IMR-90 (cell line): ENCODE results near the gene MIPEP. TPM values are rescaled to one million over a fixed set of nuclear protein-coding genes. Genes with fewer than 3 reads are reported as not detected.
A peak's percentile ranks its signal among the peaks of the same experiment; 100 is the strongest.

ENCODE experiments used
- ATAC-seq: fragments of 200-7000 bp; cut with Tn5 transposase; 2 replicates; pipeline ENCODE4 v1.9.1; 2020; ENCODE audit warnings: low read depth, mild to moderate bottlenecking, moderate library complexity
- BruUV-seq: library from RNA; stranded (reverse); fragments of 400-500 nt; replicated peaks from 2 replicates; lab custom pipeline; 2021; lab: Mats Ljungman, UMichigan
- CTCF ChIA-PET: fragments of 300-600 bp; formaldehyde crosslinking; extraction: SDS; loops from one replicate; lab custom pipeline; 2021; ENCODE audit warnings: antibody characterized with exemption; lab: Yijun Ruan, JAX
- POLR2A ChIA-PET: fragments of 300-600 bp; sonication (Branson Sonifier 250); formaldehyde crosslinking; loops from one replicate; lab custom pipeline; 2022; ENCODE audit warnings: antibody characterized with exemption; ENCODE audit not compliant: unreplicated experiment; lab: Charles Lee
- DNase-seq: peaks from one replicate; pipeline ENCODE4 v3.0.0; 2013
- H2AFZ ChIP-seq: replicated peaks from 2 replicates; pipeline ENCODE3; 2013; ENCODE audit warnings: low read length, mild to moderate bottlenecking; ENCODE audit not compliant: poor library complexity
- H2AK5ac ChIP-seq: 2 replicates; pipeline ENCODE4 v1.6.1; 2013; ENCODE audit warnings: low read depth, low read length, inconsistent platforms
- H2AK9ac ChIP-seq: replicated peaks from 2 replicates; pipeline ENCODE3; 2013; ENCODE audit warnings: mild to moderate bottlenecking, low read depth, low read length, moderate library complexity; ENCODE audit not compliant: poor library complexity
- H2BK120ac ChIP-seq: 2 replicates; pipeline ENCODE4 v1.6.1; 2013; ENCODE audit warnings: low read depth, low read length, inconsistent platforms
- H2BK15ac ChIP-seq: 3 replicates; pipeline ENCODE4 v1.6.1; 2013; ENCODE audit warnings: low read depth, low read length, inconsistent platforms
- H2BK20ac ChIP-seq: 2 replicates; pipeline ENCODE4 v1.6.1; 2013; ENCODE audit warnings: low read depth, mild to moderate bottlenecking, inconsistent platforms, low read length, moderate library complexity
- H2BK5ac ChIP-seq: 2 replicates; pipeline ENCODE4 v1.6.1; 2013; ENCODE audit warnings: mild to moderate bottlenecking, low read depth, low read length, inconsistent platforms; ENCODE audit not compliant: poor library complexity, severe bottlenecking
- H3K14ac ChIP-seq: replicated peaks from 2 replicates; pipeline ENCODE4 v1.6.1; 2013; ENCODE audit warnings: low read depth, low read length, inconsistent platforms
- H3K18ac ChIP-seq: 2 replicates; pipeline ENCODE4 v1.6.1; 2013; ENCODE audit warnings: low read depth, low read length, control low read depth
- H3K23ac ChIP-seq: 2 replicates; pipeline ENCODE4 v1.6.1; 2013; ENCODE audit warnings: low read depth, low read length, inconsistent platforms
- H3K27ac ChIP-seq: 2 replicates; pipeline ENCODE4 v1.5.1; 2013; ENCODE audit warnings: mild to moderate bottlenecking, control low read depth, low read length; ENCODE audit not compliant: insufficient read depth
- H3K27me3 ChIP-seq: 2 replicates; pipeline ENCODE4 v1.6.1; 2013; ENCODE audit warnings: low read length; ENCODE audit not compliant: control insufficient read depth, insufficient read depth
- H3K36me3 ChIP-seq: 2 replicates; pipeline ENCODE4 v1.6.1; 2013; ENCODE audit warnings: low read length, mixed read lengths; ENCODE audit not compliant: control insufficient read depth, insufficient read depth
- H3K4ac ChIP-seq: 2 replicates; pipeline ENCODE4 v1.6.1; 2013; ENCODE audit warnings: low read depth, low read length, inconsistent platforms
- H3K4me1 ChIP-seq: 2 replicates; pipeline ENCODE4 v1.6.1; 2013; ENCODE audit warnings: low read length, mixed read lengths; ENCODE audit not compliant: control insufficient read depth, insufficient read depth
- H3K4me2 ChIP-seq: 2 replicates; pipeline ENCODE4 v1.6.1; 2013; ENCODE audit warnings: low read depth, mild to moderate bottlenecking, control low read depth, low read length, moderate library complexity
- H3K4me3 ChIP-seq: 2 replicates; pipeline ENCODE4 v1.5.1; 2013; ENCODE audit warnings: low read depth, mild to moderate bottlenecking, control low read depth, low read length, moderate library complexity; ENCODE audit not compliant: insufficient read depth
- H3K56ac ChIP-seq: 2 replicates; pipeline ENCODE4 v1.6.1; 2013; ENCODE audit warnings: low read length, inconsistent platforms; ENCODE audit not compliant: insufficient read depth; ENCODE audit errors: extremely low read depth
- H3K79me1 ChIP-seq, 2 experiments: 2 replicates each; pipeline ENCODE4 v1.6.1; 2013; ENCODE audit warnings: low read length in 2 of 2, inconsistent platforms in 1 of 2, low read depth in 1 of 2
- H3K9ac ChIP-seq: 2 replicates; pipeline ENCODE4 v1.6.1; 2013; ENCODE audit warnings: low read depth, low read length, control low read depth
- H3K9me1 ChIP-seq: 2 replicates; pipeline ENCODE4 v1.6.1; 2013; ENCODE audit warnings: low read length, inconsistent platforms; ENCODE audit not compliant: insufficient read depth
- H3K9me3 ChIP-seq: 2 replicates; pipeline ENCODE4 v1.6.1; 2013; ENCODE audit warnings: low read length; ENCODE audit not compliant: control insufficient read depth, insufficient read depth
- H4K20me1 ChIP-seq: 2 replicates; pipeline ENCODE4 v1.6.1; 2013; ENCODE audit warnings: low read length, inconsistent platforms; ENCODE audit not compliant: insufficient read depth
- H4K5ac ChIP-seq: 2 replicates; pipeline ENCODE4 v1.6.1; 2013; ENCODE audit warnings: mild to moderate bottlenecking, low read depth, low read length, control low read depth
- H4K8ac ChIP-seq, 2 experiments: 2 replicates each; pipeline ENCODE4 v1.6.1; 2013; ENCODE audit warnings: low read depth in 2 of 2, low read length in 2 of 2, control low read depth in 1 of 2, inconsistent platforms in 1 of 2
- H4K91ac ChIP-seq: 2 replicates; pipeline ENCODE4 v1.6.1; 2013; ENCODE audit warnings: low read depth, low read length, inconsistent platforms; ENCODE audit not compliant: insufficient read depth
- BHLHE40 ChIP-seq: fragments of 150-350 bp; IDR thresholded peaks from 2 replicates; pipeline ENCODE4 v1.6.1; 2016; ENCODE audit warnings: mild to moderate bottlenecking, low read depth, low read length
- CEBPB ChIP-seq: IDR thresholded peaks from 2 replicates; pipeline ENCODE4 v1.6.1; 2012; ENCODE audit warnings: low read depth, low read length, improper control_type of control experiment
- CHD1 ChIP-seq: IDR thresholded peaks from 2 replicates; pipeline ENCODE4 v1.6.1; 2012; ENCODE audit warnings: low read depth, low read length, improper control_type of control experiment
- CTCF ChIP-seq: conservative IDR thresholded peaks from 2 replicates; pipeline ENCODE4 v1.5.1; 2012; ENCODE audit warnings: mild to moderate bottlenecking, low read depth, low read length, improper control_type of control experiment
- FOS ChIP-seq: fragments of 150-350 bp; IDR thresholded peaks from 2 replicates; pipeline ENCODE4 v1.6.1; 2016; ENCODE audit warnings: low read depth, low read length
- MAFK ChIP-seq: IDR thresholded peaks from 2 replicates; pipeline ENCODE4 v1.6.1; 2012; ENCODE audit warnings: low read depth, low read length, improper control_type of control experiment
- MXI1 ChIP-seq: IDR thresholded peaks from 2 replicates; pipeline ENCODE4 v1.6.1; 2012; ENCODE audit warnings: low read depth, mild to moderate bottlenecking, low read length, moderate library complexity, borderline replicate concordance
- NFE2L2 ChIP-seq: fragments of 150-350 bp; IDR thresholded peaks from 2 replicates; pipeline ENCODE4 v1.6.1; 2016; ENCODE audit warnings: low read depth, mild to moderate bottlenecking, low read length
- POLR2A ChIP-seq: IDR thresholded peaks from 2 replicates; pipeline ENCODE4 v1.6.1; 2012; ENCODE audit warnings: mild to moderate bottlenecking, low read depth, low read length
- WGBS, 2 experiments: methylation state at CpG; one replicate each; pipeline versions ENCODE4 v1.1.5 to v1.1.7; 2013; ENCODE audit warnings: missing lambda C conversion rate in 2 of 2; ENCODE audit not compliant: insufficient read length in 1 of 2; ENCODE audit errors: extremely low coverage in 2 of 2; 5-methylcytosine and 5-hydroxymethylcytosine counted together
- dilution Hi-C: fragments of 300-500 bp; cut with HindIII; formaldehyde crosslinking; loops from one replicate; pipeline ENCODE4 v1.14.3; 2018; ENCODE audit warnings: low sequenced_read_pairs; ENCODE audit not compliant: unreplicated experiment
- in situ Hi-C: fragments of 300-500 bp; cut with MboI; formaldehyde crosslinking; loops from 3 replicates; pipeline ENCODE4 v1.14.3; 2019; ENCODE audit warnings: low sequenced_read_pairs, inconsistent platforms, mixed read lengths
- intact Hi-C: fragments of 100-400 bp; cut with micrococcal nuclease; formaldehyde crosslinking; loops from 2 replicates; pipeline ENCODE4 v1.10.0; 2022
- polyA plus RNA-seq, 3 experiments: library from polyadenylated mRNA; depleted of rRNA; stranded (reverse); fragments of >200 nt; gene quantifications; 2 replicates each; pipeline ENCODE4 v1.2.3, GENCODE V29; 2012; ENCODE audit warnings: low replicate concordance in 1 of 3
- total RNA-seq: library from RNA; depleted of rRNA; stranded (reverse); fragments of >200 nt; gene quantifications from 2 replicates; pipeline ENCODE4 v1.2.3, GENCODE V29; 2012

The MIPEP gene
- total and polyA plus RNA-seq, 2 of the 4 experiments (the other 2 are of a cell fraction): 15.0 to 21.5 TPM

- Histone ChIP-seq H3K27ac (peak overlapping the region; percentile 90; the same call in 1 of the 2 replicates), H3K18ac (peak overlapping the region; percentile 63), H3K36me3 (peaks cover 2% of the 10 kb centered on the region; the same call in 1 of the 2 replicates), H3K4me2 (no peak overlapping the region), H2BK20ac (peak overlapping the region; percentile 75), H3K79me1 (no peaks in the 10 kb centered on the region), H2AK5ac (peak overlapping the region; percentile 59; the same call in 1 of the 2 replicates), H3K9me1 (peaks cover 17% of the 10 kb centered on the region; the same call in 1 of the 2 replicates), H3K56ac (no peak overlapping the region), H3K9ac (peak overlapping the region; percentile 68), H3K23ac (peak overlapping the region; percentile 56), H3K14ac (peak overlapping the region; percentile 80), H3K27me3 (no peaks in the 10 kb centered on the region), H2AK9ac (peak overlapping the region; percentile 49), H3K4me3 (no peak overlapping the region), H2AFZ (peak overlapping the region; percentile 38), H3K9me3 (no peaks in the 10 kb centered on the region), H3K4me1 (peaks cover 24% of the 10 kb centered on the region), H2BK15ac (peak overlapping the region; percentile 88; the same call in 2 of the 3 replicates), H3K4ac (peak overlapping the region; percentile 83), H2BK5ac (peak overlapping the region; percentile 60), H4K5ac (peak overlapping the region; percentile 56), H4K91ac (peak overlapping the region; percentile 73), H4K8ac (peak overlapping the region; percentile 32 to 67; a peak in 3 of 4 replicates), H2BK120ac (peak overlapping the region; percentile 67), H4K20me1 (no peaks in the 10 kb centered on the region)
- no TSS peak for BruUV-seq
- DNase-seq (no peak), ATAC-seq (no peak)
- intact Hi-C loops (no loop called here), dilution Hi-C loops (no loop called here), in situ Hi-C loops (no loop called here)
- no peak for TF ChIP-seq CHD1
- no peak for TF ChIP-seq FOS
- TF ChIP-seq MAFK: no peak
- no peak for TF ChIP-seq BHLHE40
- no peak for TF ChIP-seq CTCF
- TF ChIP-seq MXI1: no peak
- TF ChIP-seq POLR2A: no peak
- TF ChIP-seq CEBPB: no peak
- TF ChIP-seq NFE2L2: no peak
- POLR2A ChIA-PET: interaction anchor here (0.6 kb wide), 1 partner anchor 19 kb away, joined by 5 read pairs; no protein-coding TSS in a partner anchor
- CTCF ChIA-PET: interaction anchor here (0.7 to 1.0 kb wide), 2 partner anchors 30 to 219 kb away, joined by 3 to 5 read pairs; no protein-coding TSS in a partner anchor
- 80% methylated on average over 1 of the region's 6 CpGs; no CpG with 5 or more reads in 1 of the 2 experiments for WGBS, 2 experiments
Measured at GRCh38 chr13:23722726-23723453, 166.3 kb downstream of the MIPEP start.
